Left cardiac atrium (tissue), 4 donors: ENCODE results near the gene RHEB. TPM values are rescaled to one million over a fixed set of nuclear protein-coding genes. Genes with fewer than 3 reads are reported as not detected.

ENCODE experiments used
- ATAC-seq, 2 donors: fragments of 200-7000 bp; cut with Tn5 transposase; one replicate each; pipeline ENCODE4 v1.9.1; 2020; ENCODE audit warnings: mild to moderate bottlenecking in 2 of 2, moderate library complexity in 2 of 2
- DNase-seq: peaks from one replicate; pipeline ENCODE4 v3.0.0-alpha.2; 2020
- intact Hi-C, 2 donors: fragments of 100-400 bp; cut with DNase I; formaldehyde crosslinking; loops; one replicate each; pipeline versions ENCODE4 v1.14.1 to v1.15.1; 2022 to 2023
- total RNA-seq, 2 donors: library from RNA; stranded (reverse); fragmentation: NEBNext Ultra II Directional; extraction: Animal tissue kit (Norgen Biotek cat#: 25700); gene quantifications; one replicate each; pipeline ENCODE4 v1.2.1, GENCODE V29; 2021
- donor health status: DM: no; HTN: yes; CAD: no.
- donor health status: DM: no; HTN: yes; CAD: no; lungs with severe emphysema.
- donor health status: DM: yes; HTN: yes; CAD: no.
- donor health status: Dilated cardiomyopathy.

RHEB gene
- total RNA-seq, 2 donors from 2014 or later = 110 to 180 TPM

- intact Hi-C loops = no loop called here
- ATAC-seq = no peak
- DNase-seq = no peak
Observed at GRCh38 chr7:151456782-151457181, 62.9 kb downstream of the RHEB start.

- ATAC-seq (no peak), DNase-seq (no peak)
- intact Hi-C loops = no loop called here
Observed at GRCh38 chr7:151456276-151456675, 63.4 kb downstream of the RHEB start.

GRCh38 chr7:151455690-151456089, 64.0 kb downstream of the RHEB start:
- intact Hi-C loops = no loop called here
- DNase-seq = no peak

GRCh38 chr7:151454932-151455530, 64.7 kb downstream of the RHEB start:
- intact Hi-C loops = no loop called here
- DNase-seq (no peak), ATAC-seq (no peak)

More at GRCh38 chr7:151455690-151456089, 64.0 kb downstream of the RHEB start:
- no peak for ATAC-seq

- DNase-seq = peak; percentile 4
- ATAC-seq = no peak
- intact Hi-C loops = no loop called here
Observed at GRCh38 chr7:151454305-151454704, 65.4 kb downstream of the RHEB start.

GRCh38 chr7:151453326-151453791, 66.3 kb downstream of the RHEB start:
- ATAC-seq (no peak), DNase-seq (peak; percentile 15)
- intact Hi-C loops = no loop called here

GRCh38 chr7:151452680-151453325, 66.9 kb downstream of the RHEB start:
- DNase-seq (no peak), ATAC-seq (no peak)
- intact Hi-C loops = no loop called here

- DNase-seq = peak; percentile 12
- intact Hi-C loops = no loop called here
- ATAC-seq = no peak
Observed at GRCh38 chr7:151451626-151452571, 67.8 kb downstream of the RHEB start.

GRCh38 chr7:151451156-151451555, 68.5 kb downstream of the RHEB start:
- intact Hi-C loops = no loop called here
- no peak for ATAC-seq
- DNase-seq = no peak

GRCh38 chr7:151449990-151450389, 69.7 kb downstream of the RHEB start:
- DNase-seq = no peak
- intact Hi-C loops = loop anchor here in 1 of 2 donors (5.0 kb wide), 1 partner anchor 78 kb away; no protein-coding TSS in a partner anchor

GRCh38 chr7:151448261-151449252, 71.1 kb downstream of the RHEB start:
- intact Hi-C loops = loop anchor here (1.0 to 5.0 kb wide), 2 partner anchors 76 to 80 kb away; no protein-coding TSS in a partner anchor
- peak; percentile 90 to 93 for ATAC-seq
- peak; percentile 74 for DNase-seq

More at GRCh38 chr7:151449990-151450389, 69.7 kb downstream of the RHEB start:
- ATAC-seq = no peak

- intact Hi-C loops = loop anchor here (1.0 to 5.0 kb wide), 2 partner anchors 76 to 80 kb away; no protein-coding TSS in a partner anchor
- no peak for ATAC-seq
- no peak for DNase-seq
Observed at GRCh38 chr7:151447901-151448260, 71.8 kb downstream of the RHEB start.

GRCh38 chr7:151447312-151447711, 72.4 kb downstream of the RHEB start:
- ATAC-seq (no peak), DNase-seq (no peak)
- intact Hi-C loops = loop anchor here in 1 of 2 donors (5.0 kb wide), 1 partner anchor 75 kb away; no protein-coding TSS in a partner anchor

- ATAC-seq = no peak
- intact Hi-C loops = loop anchor here in 1 of 2 donors (5.0 kb wide), 1 partner anchor 74 kb away; no protein-coding TSS in a partner anchor
Observed at GRCh38 chr7:151446412-151446811, 73.3 kb downstream of the RHEB start.

GRCh38 chr7:151444632-151445031, 75.1 kb downstream of the RHEB start:
- ATAC-seq = no peak
- intact Hi-C loops = loop anchor here in 1 of 2 donors (5.0 kb wide), 1 partner anchor 72 kb away; no protein-coding TSS in a partner anchor

More at GRCh38 chr7:151446412-151446811, 73.3 kb downstream of the RHEB start:
- DNase-seq = no peak

GRCh38 chr7:151442776-151443496, 76.8 kb downstream of the RHEB start:
- intact Hi-C loops = no loop called here
- ATAC-seq = no peak

More at GRCh38 chr7:151444632-151445031, 75.1 kb downstream of the RHEB start:
- DNase-seq = no peak

GRCh38 chr7:151440799-151441445, 78.8 kb downstream of the RHEB start:
- intact Hi-C loops = no loop called here
- DNase-seq (no peak), ATAC-seq (no peak)

More at GRCh38 chr7:151442776-151443496, 76.8 kb downstream of the RHEB start:
- no peak for DNase-seq
